Endodermal cell (in vitro differentiated cells): Measurements from ENCODE around the gene CCDC175. TPM values are rescaled to one million over a fixed set of nuclear protein-coding genes. Genes with fewer than 3 reads are reported as not detected.

Source experiments
- DNase-seq: peaks from one replicate; pipeline ENCODE4 v3.0.0-alpha.2; 2017
- H3K27ac ChIP-seq: 2 replicates; pipeline ENCODE4 v1.5.1; 2013; ENCODE audit warnings: mild to moderate bottlenecking, low read depth, low read length, moderate library complexity
- H3K27me3 ChIP-seq: 2 replicates; pipeline ENCODE4 v1.6.1; 2013; ENCODE audit warnings: mild to moderate bottlenecking, low read length, moderate library complexity; ENCODE audit not compliant: insufficient read depth, control insufficient read depth, poor library complexity, severe bottlenecking
- H3K36me3 ChIP-seq: 2 replicates; pipeline ENCODE4 v1.7.0; 2013; ENCODE audit warnings: mild to moderate bottlenecking, low read length, moderate library complexity; ENCODE audit not compliant: control insufficient read depth, insufficient read depth
- H3K4me1 ChIP-seq: one replicate; pipeline ENCODE4 v1.7.0; 2013; ENCODE audit warnings: low read length; ENCODE audit not compliant: control insufficient read depth, insufficient read depth
- H3K4me3 ChIP-seq: 2 replicates; pipeline ENCODE4 v1.5.1; 2013; ENCODE audit warnings: mild to moderate bottlenecking, low read length, moderate library complexity
- H3K9ac ChIP-seq: 2 replicates; pipeline ENCODE4 v1.6.1; 2013; ENCODE audit warnings: mild to moderate bottlenecking, low read length, moderate library complexity; ENCODE audit not compliant: poor library complexity, severe bottlenecking; ENCODE audit errors: extremely low read depth
- H3K9me3 ChIP-seq: 2 replicates; pipeline ENCODE4 v1.6.1; 2013; ENCODE audit warnings: mild to moderate bottlenecking, low read length, moderate library complexity; ENCODE audit not compliant: control insufficient read depth
- H3K27ac Mint-ChIP-seq: 2 replicates; pipeline ENCODE4 v1.8.0; 2020; ENCODE audit warnings: mixed read lengths
- H3K27me3 Mint-ChIP-seq: 2 replicates; pipeline ENCODE4 v1.8.0; 2021; ENCODE audit warnings: mild to moderate bottlenecking, mixed read lengths; ENCODE audit not compliant: insufficient read depth
- H3K36me3 Mint-ChIP-seq: 2 replicates; pipeline ENCODE4 v1.8.0; 2020; ENCODE audit warnings: low read depth, mixed read lengths
- H3K4me1 Mint-ChIP-seq: 2 replicates; pipeline ENCODE4 v1.8.0; 2020; ENCODE audit warnings: mixed read lengths
- H3K4me3 Mint-ChIP-seq: 2 replicates; pipeline ENCODE4 v1.8.0; 2020; ENCODE audit warnings: mild to moderate bottlenecking, moderate library complexity, mixed read lengths
- H3K9me3 Mint-ChIP-seq: 2 replicates; pipeline ENCODE4 v1.8.0; 2020; ENCODE audit warnings: mild to moderate bottlenecking, mixed read lengths
- WGBS, 2 experiments: methylation state at CpG; one replicate each; pipeline versions ENCODE4 v1.1.5 to v1.1.7; 2013; ENCODE audit warnings: missing lambda C conversion rate in 2 of 2, mixed read lengths in 1 of 2; ENCODE audit not compliant: insufficient coverage in 1 of 2, insufficient read length in 1 of 2; 5-methylcytosine and 5-hydroxymethylcytosine counted together
- total RNA-seq, 2 donors: library from RNA; stranded (reverse); fragmentation: NEBNext Ultra II Directional in 1 of 2; extraction: Animal tissue kit (Norgen Biotek cat#: 25700) in 1 of 2; gene quantifications; 2 replicates in 1 of 2; 3 replicates in 1 of 2; pipeline ENCODE4 v1.2.1, GENCODE V29; 2021
- TF ChIP-seq, protein P1 (sequence below): fragments of 200-600 bp; sonication (generic); conservative IDR thresholded peaks from 2 replicates; pipeline ENCODE4 v1.5.0; 2021; ENCODE audit warnings: antibody characterized with exemption, mild to moderate bottlenecking

Gene CCDC175
- total RNA-seq, 2 donors from 2014 or later = 0.53 to 0.66 TPM

DNA sequence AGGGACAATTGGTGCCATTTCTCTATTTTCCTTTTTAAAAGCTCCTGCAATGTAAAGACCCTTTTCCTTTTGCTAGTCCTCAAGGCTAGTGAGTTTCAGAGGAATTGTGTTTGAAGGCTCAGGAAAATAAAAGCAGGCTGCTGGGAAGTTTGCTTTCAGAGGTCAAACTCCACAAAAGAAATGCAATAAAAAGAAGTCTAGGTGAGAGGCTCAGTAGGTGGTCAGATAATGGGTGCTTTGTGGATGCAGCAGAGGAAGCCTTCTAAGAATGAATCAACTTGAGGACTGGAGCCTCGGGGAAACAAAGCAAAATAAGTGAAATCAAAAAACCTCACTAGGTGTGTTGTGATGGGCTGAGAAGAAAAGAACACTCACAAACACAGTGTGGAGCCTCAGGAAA lies 10.3 kb downstream of the CCDC175 start:
- DNase-seq = no peak
- Mint-ChIP-seq H3K4me3 (peak overlapping the region; percentile 13), H3K27me3 (peaks cover 2% of the 10 kb centered on the region), H3K27ac (peak overlapping the region; percentile 44), H3K36me3 (no peaks in the 10 kb centered on the region), H3K9me3 (no peaks in the 10 kb centered on the region), H3K4me1 (peaks cover 41% of the 10 kb centered on the region)
- Histone ChIP-seq H3K27me3 (peaks cover 4% of the 10 kb centered on the region), H3K4me3 (peak overlapping the region; percentile 24), H3K4me1 (peaks cover 21% of the 10 kb centered on the region), H3K27ac (peak overlapping the region; percentile 16), H3K36me3 (no peaks in the 10 kb centered on the region), H3K9ac (no peak overlapping the region), H3K9me3 (no peaks in the 10 kb centered on the region)
- TF ChIP-seq, protein P1, sequence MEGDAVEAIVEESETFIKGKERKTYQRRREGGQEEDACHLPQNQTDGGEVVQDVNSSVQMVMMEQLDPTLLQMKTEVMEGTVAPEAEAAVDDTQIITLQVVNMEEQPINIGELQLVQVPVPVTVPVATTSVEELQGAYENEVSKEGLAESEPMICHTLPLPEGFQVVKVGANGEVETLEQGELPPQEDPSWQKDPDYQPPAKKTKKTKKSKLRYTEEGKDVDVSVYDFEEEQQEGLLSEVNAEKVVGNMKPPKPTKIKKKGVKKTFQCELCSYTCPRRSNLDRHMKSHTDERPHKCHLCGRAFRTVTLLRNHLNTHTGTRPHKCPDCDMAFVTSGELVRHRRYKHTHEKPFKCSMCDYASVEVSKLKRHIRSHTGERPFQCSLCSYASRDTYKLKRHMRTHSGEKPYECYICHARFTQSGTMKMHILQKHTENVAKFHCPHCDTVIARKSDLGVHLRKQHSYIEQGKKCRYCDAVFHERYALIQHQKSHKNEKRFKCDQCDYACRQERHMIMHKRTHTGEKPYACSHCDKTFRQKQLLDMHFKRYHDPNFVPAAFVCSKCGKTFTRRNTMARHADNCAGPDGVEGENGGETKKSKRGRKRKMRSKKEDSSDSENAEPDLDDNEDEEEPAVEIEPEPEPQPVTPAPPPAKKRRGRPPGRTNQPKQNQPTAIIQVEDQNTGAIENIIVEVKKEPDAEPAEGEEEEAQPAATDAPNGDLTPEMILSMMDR = no peak
- WGBS, 2 experiments = 50% methylated on average over 1 of the region's 1 CpG; no CpG with 5 or more reads in 1 of the 2 experiments

DNA sequence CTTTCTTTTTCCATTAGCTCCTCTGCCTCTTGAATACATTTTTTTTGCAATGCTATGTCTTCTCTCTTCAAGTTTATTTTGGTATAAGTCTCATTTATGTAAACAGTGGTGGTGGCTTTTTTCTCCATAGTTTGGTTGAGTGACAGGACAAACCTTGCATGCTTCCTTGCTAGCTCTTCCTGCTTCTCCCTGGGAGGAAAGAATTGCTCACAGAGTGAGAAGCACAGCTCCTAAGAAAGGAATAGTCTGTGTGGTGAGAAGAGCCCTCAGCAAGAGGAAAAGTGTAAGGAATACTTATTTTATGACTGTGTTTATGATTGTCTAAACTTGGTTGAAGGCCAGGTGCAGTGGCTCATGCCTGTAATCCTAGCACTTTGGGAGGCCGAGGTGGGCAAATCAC lies 11.5 kb downstream of the CCDC175 start:
- Mint-ChIP-seq H3K4me3 (no peak overlapping the region), H3K9me3 (no peaks in the 10 kb centered on the region), H3K4me1 (peaks cover 41% of the 10 kb centered on the region), H3K27me3 (no peaks in the 10 kb centered on the region), H3K27ac (no peak overlapping the region), H3K36me3 (no peaks in the 10 kb centered on the region)
- Histone ChIP-seq H3K27ac (no peak overlapping the region), H3K4me3 (no peak overlapping the region), H3K9me3 (no peaks in the 10 kb centered on the region), H3K36me3 (no peaks in the 10 kb centered on the region), H3K27me3 (peaks cover 4% of the 10 kb centered on the region), H3K9ac (no peak overlapping the region), H3K4me1 (peaks cover 21% of the 10 kb centered on the region)
- TF ChIP-seq, protein P1 = no peak
- DNase-seq = no peak
- 85 to 92% methylated on average over 1 of the region's 1 CpG for WGBS, 2 experiments

DNA sequence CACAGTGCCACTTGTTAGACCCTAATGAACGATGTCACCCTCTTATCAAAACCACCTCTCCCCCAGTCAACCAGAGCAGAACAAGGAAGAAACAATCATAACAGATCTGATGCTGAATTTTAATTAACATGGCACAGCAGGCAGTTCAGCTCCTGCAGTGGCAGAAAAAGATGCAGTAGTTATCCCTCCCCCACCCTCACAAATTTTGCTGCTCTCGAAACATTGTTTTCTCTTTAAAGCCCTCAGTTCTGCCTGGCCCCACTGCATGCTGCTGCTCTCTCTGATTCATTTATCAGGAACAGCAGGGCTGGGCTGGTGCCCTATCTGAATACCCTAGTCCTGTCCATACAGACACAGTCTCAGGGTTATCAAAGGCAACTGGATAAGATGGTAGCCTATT lies 12.2 kb downstream of the CCDC175 start:
- Histone ChIP-seq H3K27me3 (peaks cover 4% of the 10 kb centered on the region), H3K9me3 (no peaks in the 10 kb centered on the region), H3K4me3 (no peak overlapping the region), H3K9ac (no peak overlapping the region), H3K4me1 (peaks cover 21% of the 10 kb centered on the region), H3K27ac (peak overlapping the region; percentile 13), H3K36me3 (no peaks in the 10 kb centered on the region)
- TF ChIP-seq, protein P1 = no peak
- Mint-ChIP-seq H3K4me3 (peak overlapping the region; percentile 15), H3K27ac (peak overlapping the region; percentile 12), H3K9me3 (no peaks in the 10 kb centered on the region), H3K27me3 (no peaks in the 10 kb centered on the region), H3K36me3 (no peaks in the 10 kb centered on the region), H3K4me1 (peaks cover 36% of the 10 kb centered on the region)
- DNase-seq = peak; percentile 62
- WGBS, 2 experiments = 45 to 60% methylated on average over 1 to 2 of the region's 2 CpGs
